ENCODE measurements around the gene LIG1.

GRCh38 chr19:48170817-48171347, 738 bp upstream of the LIG1 start:
- TF ChIP-seq CTCF (conservative IDR thresholded peaks at IDR 0.05; ENCODE audit: low read depth, low read length) (no peak), EZH2 (IDR thresholded peaks at IDR 0.05; ENCODE audit: borderline replicate concordance, low read depth, low read length, poor library complexity, severe bottlenecking) (no peak)

Measured in A673 (cell line).